Mammary epithelial cell (primary cell): ENCODE measurements around the gene ANTXR1.

ENCODE experiments used
- EZH2 ChIP-seq: IDR thresholded peaks from 2 replicates; pipeline ENCODE4 v1.6.1; 2012; ENCODE audit warnings: low read length, inconsistent platforms, borderline replicate concordance
- TF ChIP-seq, protein P1 (sequence below), 2 donors: IDR thresholded peaks in 1 of 2; conservative IDR thresholded peaks in 1 of 2; 2 replicates each; pipeline ENCODE4 v1.5.1; 2011 to 2012; ENCODE audit warnings: inconsistent platforms in 2 of 2, low read length in 2 of 2, mild to moderate bottlenecking in 2 of 2, control low read depth in 1 of 2, low read depth in 1 of 2; ENCODE audit not compliant: insufficient read depth in 1 of 2; ENCODE audit errors: extremely low read depth in 1 of 2

GRCh38 chr2:69126341-69126740, 113.4 kb downstream of the ANTXR1 start:
- TF ChIP-seq, protein P1, sequence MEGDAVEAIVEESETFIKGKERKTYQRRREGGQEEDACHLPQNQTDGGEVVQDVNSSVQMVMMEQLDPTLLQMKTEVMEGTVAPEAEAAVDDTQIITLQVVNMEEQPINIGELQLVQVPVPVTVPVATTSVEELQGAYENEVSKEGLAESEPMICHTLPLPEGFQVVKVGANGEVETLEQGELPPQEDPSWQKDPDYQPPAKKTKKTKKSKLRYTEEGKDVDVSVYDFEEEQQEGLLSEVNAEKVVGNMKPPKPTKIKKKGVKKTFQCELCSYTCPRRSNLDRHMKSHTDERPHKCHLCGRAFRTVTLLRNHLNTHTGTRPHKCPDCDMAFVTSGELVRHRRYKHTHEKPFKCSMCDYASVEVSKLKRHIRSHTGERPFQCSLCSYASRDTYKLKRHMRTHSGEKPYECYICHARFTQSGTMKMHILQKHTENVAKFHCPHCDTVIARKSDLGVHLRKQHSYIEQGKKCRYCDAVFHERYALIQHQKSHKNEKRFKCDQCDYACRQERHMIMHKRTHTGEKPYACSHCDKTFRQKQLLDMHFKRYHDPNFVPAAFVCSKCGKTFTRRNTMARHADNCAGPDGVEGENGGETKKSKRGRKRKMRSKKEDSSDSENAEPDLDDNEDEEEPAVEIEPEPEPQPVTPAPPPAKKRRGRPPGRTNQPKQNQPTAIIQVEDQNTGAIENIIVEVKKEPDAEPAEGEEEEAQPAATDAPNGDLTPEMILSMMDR (conservative IDR thresholded peaks at IDR 0.05 in 1 of 2, IDR thresholded peaks at IDR 0.05 in 1 of 2; ENCODE audit: extremely low read depth in 1 of 2, insufficient read depth in 1 of 2, low read depth in 1 of 2, low read length in 2 of 2): no peak
- no peak for TF ChIP-seq EZH2
